ENCODE data around the gene AFAP1.

The AFAP1 gene

GRCh38 chr4:7750523-7750922 is 189.1 kb downstream of the AFAP1 start:
- no peak for DNase-seq

GRCh38 chr4:7747566-7747965 is 192.1 kb downstream of the AFAP1 start:
- DNase-seq = no peak

- no peak for DNase-seq
Observed at GRCh38 chr4:7747062-7747385, 192.6 kb downstream of the AFAP1 start.

GRCh38 chr4:7746351-7747061 is 193.2 kb downstream of the AFAP1 start:
- DNase-seq = no peak

GRCh38 chr4:7745301-7745885 is 194.3 kb downstream of the AFAP1 start:
- no peak for DNase-seq

GRCh38 chr4:7744142-7744804 is 195.4 kb downstream of the AFAP1 start:
- DNase-seq = no peak

- no peak for DNase-seq
Observed at GRCh38 chr4:7742807-7743280, 196.8 kb downstream of the AFAP1 start.

- no peak for DNase-seq
Observed at GRCh38 chr4:7741946-7742806, 197.5 kb downstream of the AFAP1 start.

GRCh38 chr4:7740866-7741525 is 198.7 kb downstream of the AFAP1 start:
- DNase-seq = no peak

- DNase-seq = no peak
Observed at GRCh38 chr4:7739918-7740865, 199.5 kb downstream of the AFAP1 start.

GRCh38 chr4:7739077-7739917 is 200.4 kb downstream of the AFAP1 start:
- DNase-seq = no peak

- no peak for DNase-seq
Observed at GRCh38 chr4:7738458-7739076, 201.1 kb downstream of the AFAP1 start.

GRCh38 chr4:7737752-7738457 is 201.8 kb downstream of the AFAP1 start:
- DNase-seq = no peak

- DNase-seq = no peak
Observed at GRCh38 chr4:7737268-7737645, 202.4 kb downstream of the AFAP1 start.

GRCh38 chr4:7736436-7737267 is 203.0 kb downstream of the AFAP1 start:
- DNase-seq = no peak

- DNase-seq = no peak
Observed at GRCh38 chr4:7735961-7736360, 203.7 kb downstream of the AFAP1 start.

GRCh38 chr4:7735395-7735794 is 204.3 kb downstream of the AFAP1 start:
- no peak for DNase-seq

- no peak for DNase-seq
Observed at GRCh38 chr4:7734651-7735260, 204.9 kb downstream of the AFAP1 start.
